SK-N-DZ (cell line): ENCODE data around the gene BAZ2A.

Experiments
- DNase-seq: peaks from one replicate; pipeline ENCODE4 v3.0.0-alpha.2; 2015; ENCODE audit warnings: low spot score

BAZ2A gene

DNA sequence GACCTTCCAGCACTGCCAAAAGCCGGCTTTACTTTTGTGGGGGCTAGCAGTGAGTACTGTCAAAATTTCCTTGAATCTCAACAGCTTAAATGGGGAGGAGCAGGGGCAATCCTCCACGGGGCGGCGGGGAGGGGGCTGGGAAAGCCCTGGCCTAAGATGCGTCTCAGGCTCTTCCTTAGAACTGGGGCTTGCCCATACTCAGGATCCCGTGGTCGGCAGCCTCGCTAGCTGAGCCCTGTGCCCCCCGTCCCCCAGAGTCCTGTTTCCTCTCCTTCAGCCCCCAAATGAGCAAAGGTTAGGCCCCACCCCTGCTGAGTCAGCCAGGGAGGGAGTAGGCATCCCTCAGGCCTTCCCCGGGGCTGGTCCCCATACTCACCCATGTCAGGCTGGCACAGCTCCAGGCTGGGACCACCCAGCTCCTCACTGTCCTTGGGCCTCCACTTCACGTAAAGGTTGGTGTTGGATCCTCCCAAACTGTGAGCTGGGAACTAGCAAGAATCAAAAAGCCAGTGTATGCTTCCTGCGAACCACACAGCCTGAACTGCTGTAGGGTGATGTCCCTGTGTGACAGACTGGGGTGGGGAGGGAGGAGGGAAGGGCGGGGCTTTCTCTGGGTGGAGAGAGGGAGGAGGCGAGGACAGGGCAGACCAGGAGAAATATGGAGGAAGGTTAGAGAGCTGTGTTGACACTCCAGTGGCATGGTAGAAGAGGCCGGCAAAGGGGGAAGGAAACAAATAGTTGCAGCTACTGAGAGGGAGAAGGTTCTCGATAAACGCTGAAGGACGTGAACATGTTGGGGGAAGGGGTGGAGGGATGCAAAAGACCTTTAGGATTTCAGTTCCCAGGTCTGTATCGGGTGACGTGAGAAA lies 5.9 kb upstream of the BAZ2A start:
- DNase-seq = peak; percentile 83

DNA sequence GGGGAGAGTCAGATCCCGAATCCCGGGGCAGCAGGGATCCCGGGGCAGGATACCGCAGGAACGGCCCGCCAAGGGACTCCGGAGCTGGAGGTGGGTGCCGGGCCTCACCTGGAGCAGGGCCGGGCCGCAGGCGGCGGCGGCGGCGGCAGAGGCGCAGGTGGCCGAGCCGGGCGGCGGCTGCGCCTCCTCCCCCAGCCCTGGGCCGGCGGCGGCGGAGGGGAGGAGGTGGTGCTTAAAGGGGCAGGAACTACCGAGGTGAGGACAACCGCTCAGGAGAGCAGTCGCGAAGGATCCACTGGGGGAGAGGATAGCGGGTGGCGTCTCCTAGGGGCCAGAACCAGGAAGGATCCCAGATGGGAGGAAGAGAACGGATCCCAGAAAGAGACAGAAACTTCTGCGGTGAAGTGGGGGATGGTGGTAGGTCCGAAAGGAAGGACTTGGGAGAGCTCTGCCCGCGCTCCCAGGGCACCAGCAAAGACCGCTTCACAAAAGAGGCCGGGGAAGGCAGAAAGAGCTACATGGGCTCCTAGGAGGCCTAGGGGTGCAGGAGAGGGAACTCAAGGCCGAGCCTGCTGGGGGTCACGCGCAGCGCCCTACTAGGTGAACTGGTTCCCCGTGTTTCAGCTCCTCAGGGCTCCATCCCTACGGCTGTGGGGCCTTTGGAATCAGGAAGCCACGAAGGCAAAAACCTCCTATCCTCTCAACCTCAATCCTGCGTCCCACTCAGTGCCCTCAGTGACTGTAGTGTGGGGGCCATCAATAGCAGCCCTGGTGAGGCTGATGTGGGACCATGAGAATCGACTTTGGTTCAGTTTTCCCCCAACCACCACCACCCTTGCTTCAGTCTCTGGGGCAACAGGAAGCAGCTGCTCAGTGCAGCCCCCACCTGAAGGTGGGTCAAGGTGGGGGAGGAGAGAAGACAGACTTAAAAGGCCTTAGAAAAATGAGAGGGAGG lies 5.0 kb upstream of the BAZ2A start:
- DNase-seq = peak; percentile 87

DNA sequence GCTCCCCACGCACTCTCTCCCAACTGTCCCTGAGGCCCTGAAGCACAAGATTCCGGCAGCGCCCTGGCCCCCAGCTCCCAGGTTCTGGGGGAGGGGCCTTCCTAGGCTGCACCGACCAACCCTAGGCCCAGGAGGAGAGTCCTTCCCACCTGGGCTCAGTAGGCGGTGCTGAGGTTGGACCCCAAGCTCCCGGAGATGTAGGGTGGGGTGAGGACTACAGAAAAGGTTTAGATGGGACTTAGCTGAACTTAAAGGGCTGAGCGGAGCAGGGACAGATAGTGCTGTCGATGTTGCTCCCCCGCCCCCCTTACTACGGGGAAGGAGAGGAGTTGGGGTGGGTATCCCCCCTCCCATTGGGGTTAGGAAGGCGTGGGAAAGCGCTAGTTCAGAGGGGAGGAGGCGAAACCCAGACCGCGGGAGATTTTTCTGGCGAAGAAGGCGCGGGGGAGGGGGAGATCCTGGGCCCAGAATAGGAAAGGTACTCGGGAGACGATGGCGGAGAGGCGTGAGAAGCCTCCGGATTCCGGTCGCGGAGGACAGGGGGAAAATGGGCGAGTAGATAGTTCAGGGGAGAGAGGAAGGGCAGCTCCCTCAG lies 4.2 kb upstream of the BAZ2A start:
- peak; percentile 57 for DNase-seq

DNA sequence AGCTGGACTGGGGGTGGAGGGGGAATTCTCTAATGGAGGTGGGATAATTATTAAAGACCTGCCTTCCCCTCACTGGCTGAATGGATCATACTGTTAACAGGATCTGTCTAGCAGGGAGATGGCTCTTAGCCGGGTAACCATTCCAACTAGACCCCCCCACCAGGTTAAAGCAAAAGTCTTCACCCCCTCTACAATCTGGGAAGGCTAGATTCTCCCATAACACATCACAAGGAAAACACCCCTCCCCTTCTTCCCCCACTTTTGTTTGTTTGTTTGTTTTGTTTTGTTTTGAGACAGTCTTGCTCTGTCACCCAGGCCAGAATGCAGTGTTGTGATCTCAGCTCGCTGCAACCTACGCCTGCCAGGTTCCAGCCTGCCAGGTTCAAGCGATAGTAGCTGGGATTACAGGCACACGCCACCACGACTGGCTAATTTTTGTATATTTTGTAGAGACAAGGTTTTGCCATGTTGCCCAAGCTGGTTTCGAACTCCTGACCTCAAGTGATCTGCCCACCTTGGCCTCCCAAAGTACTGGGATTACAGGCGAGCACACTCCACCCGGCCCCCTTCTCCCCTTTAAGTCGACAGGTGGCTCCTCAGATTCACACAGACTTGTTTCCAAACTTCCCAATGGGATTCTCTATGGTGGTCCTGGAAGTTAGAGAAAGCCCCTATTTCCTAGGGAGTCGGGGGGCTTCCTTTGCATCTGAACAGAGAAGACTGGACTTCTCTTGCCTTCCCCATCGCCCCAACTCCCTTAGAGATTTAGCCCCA lies 3.5 kb upstream of the BAZ2A start:
- no peak for DNase-seq

DNA sequence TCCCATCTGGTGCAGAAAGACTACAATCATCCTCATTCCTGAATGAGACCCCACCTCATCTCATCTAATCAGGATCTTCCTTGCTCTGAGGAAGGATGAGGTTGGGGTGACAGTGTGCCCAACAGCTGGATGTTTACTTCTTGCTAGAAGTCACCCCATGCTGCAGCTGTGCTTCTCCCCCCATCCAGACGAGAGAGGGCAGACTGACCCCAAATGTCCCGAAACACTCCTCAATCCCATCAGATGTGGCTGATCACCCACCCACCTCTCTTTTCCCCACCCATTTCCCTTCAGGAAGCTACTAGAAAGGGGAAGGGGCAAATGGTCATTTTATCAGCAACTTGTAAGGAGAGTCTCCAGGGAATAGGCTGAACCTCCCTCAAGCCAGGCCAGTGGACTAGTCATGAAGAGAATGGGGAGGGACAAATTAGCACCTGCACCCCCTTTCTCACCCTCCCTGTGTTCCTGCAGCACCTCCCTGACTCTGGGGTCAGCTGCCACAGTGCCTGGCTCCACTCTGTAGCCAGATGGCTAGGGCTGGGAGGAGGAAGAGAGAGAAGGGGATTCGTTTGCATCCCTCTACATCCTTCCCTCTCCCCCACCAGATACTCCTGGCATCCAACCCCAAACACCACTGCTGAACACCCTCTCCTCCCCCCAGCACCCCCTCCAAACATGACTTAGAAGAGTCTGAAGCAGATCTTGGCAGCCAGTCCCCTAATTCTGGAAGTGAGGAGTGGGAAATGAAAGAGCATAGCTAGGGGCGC lies 2.8 kb upstream of the BAZ2A start:
- DNase-seq = no peak

DNA sequence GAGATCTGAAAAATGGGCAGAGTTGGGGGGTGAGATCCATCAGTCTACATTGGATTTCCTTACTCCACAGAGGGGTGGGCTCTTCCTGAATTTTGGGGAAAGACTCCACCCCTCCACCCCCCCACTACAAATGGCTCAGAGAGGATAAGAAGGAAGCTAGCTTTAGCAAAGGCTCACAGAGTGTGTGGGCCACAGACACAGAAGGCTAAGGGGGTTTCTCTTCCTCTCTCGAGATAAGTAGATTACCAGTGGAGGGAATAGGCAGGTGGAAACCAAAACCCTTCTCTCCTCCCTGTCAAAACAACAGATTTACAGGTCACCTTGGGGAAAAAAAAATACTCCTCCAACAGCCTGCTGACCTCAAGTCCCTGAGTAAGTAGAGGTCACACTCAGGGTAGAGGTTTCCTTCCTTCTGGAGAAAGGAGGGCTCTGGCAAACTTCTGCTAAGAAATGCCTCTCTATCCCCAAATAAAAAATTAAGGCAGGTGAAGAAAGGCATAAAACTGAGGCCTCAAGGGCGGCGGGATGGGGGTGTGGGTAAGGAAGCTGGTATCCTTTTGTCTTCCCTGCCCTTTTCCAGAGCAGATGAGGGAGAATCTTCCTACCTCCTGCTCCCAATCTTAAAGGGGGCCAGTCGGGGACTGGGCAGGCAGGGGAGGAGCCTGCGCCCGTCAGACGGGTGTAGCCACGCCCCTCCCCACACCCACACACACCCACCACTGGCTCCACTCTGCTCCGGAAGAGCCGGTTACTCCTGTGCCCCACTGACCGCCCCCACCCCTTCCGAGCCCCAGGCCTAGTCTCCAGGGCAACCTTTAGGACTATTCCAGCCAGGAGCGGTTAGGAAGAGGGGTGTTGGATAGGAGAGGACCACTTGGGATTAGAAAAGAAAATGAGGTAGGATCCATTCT lies 1.9 kb upstream of the BAZ2A start:
- DNase-seq = peak; percentile 60

DNA sequence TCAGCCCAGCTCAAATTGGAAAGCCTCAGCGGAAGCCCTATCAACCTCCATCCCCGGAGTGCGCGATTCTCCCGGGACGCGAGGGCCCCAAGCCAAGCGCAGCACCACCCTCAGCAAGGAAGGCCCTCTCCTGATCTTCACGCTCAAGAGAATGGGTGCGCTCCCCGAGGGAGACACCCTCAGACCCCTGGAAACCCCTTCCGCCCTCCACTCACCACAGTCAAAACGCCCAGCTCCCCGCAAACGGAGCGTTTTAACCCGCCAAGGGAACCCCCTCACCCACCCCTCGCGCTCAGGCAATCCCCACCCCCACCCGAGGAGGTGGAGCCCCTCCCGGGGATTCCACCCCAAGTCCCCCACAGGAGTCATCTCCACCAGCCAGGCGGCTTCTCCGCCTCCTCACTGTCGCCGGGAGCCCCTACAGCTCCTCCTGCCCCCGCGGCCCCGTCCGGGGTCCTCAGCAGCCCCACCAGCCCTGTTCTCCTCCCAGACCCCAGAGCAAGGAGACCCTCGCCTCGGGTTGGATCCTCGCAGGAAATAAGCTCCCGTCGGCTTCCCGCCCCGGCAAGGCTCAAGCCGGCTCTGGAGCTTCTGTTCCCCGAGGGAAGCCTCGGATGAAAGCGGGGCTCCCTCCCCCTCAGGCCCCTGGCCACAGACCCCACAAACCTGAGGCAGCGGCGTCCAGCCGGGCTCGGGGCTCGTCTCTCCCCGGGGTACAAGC lies 507 bp downstream of the BAZ2A start:
- no peak for DNase-seq

DNA sequence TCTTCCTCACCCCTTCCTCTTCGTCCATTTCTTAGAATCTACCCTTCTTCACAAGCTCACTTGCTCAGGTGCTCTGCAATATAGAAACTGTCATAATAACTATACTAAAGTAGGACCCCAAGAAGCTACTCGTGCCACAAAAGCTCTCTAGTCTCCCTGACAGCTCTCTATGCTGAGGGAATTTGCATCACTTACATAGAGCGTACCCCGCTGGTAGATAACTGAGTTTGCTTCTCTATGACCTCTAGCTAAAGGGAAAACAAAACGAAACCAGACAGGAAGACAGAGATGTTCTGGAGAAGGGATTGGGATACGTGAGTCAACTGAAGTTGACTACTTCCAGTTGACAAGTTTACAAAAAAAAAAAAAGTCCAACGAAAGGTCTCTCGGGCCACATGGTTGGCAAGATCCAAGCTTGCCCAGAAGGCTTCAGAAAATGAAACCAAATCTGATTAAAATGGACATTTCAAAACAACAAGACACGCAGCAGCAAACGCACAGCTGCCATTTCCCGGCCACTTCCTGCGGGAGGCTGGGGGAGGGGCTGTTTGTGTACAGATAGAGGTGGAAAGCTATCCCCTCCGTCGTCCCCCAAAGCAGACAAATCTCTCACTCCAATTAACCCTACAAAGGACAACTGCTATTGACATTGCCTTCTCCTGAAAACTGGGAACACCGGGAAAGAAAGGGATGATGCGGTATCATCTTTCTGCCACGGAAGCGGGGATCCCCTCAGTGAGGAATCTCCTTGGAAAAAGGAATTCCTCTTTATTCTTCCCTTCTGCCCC lies 1.3 kb downstream of the BAZ2A start:
- peak; percentile 53 for DNase-seq

DNA sequence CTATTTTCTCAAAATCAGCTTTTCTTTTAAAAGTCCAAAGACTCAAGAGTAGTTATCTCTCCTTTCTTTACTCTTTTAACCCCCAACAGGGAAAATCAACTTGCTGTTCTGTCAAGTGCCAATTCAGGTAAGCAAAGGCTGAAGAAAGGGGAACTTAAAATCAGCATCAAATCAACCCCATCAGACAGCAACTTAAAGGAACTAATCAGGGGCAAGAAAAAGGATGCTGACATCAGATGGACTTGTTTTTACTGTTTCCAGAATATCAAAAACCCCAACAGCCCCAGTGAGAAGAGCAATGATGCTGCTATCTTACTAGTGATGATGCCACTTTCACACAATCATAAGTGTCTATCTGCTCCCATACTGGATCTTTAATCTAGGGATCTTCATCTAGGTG lies 3.4 kb downstream of the BAZ2A start:
- no peak for DNase-seq

DNA sequence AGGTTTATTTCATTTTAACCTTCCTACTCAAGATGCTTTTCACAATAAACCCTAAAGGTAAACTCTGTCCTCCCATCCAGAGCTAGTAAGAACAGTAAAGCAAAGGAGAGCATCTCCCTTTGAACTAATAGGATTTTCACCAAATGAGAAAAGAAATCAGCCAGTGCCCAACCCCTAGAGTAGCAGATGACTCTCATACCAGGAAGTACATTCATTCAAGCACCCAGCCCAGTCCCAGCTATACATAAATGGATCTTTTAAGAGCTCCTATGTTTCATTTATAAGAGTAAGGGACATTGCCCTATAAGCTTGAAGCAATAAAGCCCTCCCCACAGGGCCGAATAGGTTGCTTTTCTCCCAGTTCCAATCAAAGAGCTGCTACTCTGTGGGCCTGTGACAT lies 7.6 kb downstream of the BAZ2A start:
- no peak for DNase-seq

DNA sequence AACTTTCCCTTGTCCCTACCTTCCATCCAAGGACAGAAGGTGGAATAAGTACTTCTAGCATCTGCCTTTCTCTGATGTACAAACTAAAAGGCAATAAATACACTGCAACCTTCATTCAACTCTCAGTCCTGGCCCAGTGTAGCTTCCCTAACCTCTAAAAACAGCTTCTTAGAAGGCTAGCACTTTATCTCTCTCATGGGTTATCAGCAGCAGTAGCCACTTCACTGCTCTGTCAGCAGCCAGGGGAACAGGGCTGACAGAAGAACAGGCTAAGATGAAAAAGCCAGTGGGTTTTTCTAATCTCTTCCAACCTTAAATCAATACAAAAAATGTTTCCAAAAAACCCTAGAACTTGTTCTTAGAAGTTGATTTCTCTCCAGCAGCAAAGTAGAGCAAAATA lies 13.2 kb downstream of the BAZ2A start:
- no peak for DNase-seq

DNA sequence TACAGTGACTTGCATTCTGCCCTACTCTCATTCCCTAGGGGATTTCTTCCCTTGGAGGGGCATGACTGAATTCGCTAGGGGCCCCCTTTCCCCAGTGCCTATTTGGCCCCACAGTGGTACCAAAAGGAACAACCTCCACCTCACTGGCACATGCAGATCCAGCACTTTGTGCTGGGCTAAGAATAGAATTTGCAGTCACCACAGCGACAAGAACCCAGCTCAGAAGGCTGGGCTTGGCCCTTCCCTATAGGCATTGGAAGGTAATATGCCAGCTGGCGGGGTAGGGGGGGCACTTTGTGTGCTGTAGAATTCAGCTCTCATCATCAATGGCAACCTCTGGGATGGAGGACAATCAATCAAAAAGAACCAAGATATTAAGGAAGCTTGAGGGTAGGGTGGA lies 13.9 kb downstream of the BAZ2A start:
- no peak for DNase-seq

DNA sequence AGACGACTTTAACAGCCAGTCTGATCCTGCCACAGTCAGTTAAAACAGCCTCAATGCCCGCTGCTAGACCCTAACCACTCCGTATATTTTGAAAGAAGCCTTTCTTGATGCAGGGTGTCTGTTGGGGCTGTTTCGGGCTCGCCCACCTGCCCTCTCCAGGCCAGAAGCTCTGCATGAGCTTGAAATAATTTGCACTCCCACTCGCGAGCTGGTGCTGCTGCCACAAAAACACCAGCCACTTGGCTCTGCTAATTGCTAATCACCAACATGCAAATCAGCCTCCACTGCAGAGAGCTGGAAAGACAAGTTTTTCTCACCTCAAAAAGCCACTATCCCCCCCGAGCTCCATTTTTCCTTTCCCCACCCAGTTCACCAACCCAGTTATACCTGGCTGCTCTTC lies 15.5 kb downstream of the BAZ2A start:
- no peak for DNase-seq

DNA sequence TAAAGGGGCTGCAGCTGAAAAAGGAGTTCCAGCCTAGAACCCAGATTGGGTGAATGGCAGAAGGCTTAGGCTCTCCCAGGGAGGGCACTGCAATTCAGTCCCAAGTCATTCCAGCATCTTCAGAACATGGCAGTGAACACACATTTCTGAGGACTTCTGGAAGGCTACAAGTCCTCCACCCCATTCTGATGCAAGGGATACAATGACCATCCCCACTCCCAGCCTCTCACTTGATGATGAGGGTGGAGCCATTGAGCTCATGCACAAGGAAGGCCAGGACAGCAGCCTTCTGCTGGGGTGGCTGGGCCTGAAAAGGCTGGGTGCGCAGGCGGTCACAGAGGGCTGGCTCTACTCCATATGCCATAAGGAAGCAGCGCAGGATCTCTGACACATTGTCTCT lies 25.8 kb downstream of the BAZ2A start:
- DNase-seq = no peak

DNA sequence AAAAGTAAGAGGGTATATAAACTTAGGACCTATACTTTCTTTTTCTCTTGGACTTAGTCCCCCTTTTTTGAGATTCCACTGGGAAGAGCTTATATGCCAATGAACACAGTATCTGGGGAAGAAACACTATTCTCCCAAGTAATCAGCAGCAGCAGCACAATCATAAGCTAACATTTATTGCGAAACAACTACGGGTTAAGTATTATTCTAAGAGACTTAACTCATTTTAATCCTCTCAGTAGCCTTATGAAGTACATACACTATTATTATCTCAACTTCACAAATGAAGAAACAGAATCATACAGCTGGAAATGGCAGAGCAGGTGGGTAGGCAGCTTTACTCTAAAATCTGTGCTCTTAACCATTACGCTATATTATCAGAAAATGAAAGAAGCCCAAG lies 27.9 kb downstream of the BAZ2A start:
- no peak for DNase-seq

DNA sequence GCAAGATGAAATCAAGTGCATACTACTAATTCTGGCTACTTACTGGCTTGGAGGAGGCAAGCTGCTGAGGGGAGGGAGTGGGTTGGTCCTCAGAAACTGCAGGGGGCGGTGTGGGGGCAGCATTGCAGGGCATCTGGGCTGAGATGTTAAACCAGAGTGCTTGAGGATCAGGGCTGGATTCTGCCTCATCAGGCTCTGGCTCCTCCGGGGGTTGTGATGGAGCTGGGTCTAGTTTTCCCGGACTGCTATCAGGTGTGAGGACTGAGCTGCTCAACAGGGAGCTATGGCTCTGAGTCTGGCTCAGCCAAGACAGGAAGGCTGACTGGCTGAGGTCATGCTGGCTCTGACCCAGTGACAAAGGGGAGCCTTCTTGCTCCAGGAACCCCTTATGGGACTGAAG lies 28.6 kb downstream of the BAZ2A start:
- no peak for DNase-seq

DNA sequence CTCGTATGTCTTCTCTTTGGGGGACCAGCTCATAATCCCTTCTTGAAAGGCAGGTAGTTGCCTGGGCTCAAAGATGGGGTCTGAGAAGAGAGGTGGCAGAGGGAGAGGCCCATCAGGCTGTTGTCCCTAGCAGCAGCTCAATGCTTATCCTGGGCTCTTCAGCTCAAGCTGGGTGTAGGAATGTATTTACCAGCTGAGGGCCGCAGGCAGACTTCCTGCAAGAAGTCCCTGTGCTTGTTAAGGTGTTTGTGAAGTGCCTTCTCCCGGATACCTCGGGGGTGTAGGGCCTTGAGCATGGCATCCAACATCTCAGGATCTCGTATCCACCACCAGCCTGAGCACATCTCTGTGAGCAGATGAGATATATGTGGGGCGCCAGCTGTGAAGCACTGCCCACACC lies 29.4 kb downstream of the BAZ2A start:
- DNase-seq = no peak

DNA sequence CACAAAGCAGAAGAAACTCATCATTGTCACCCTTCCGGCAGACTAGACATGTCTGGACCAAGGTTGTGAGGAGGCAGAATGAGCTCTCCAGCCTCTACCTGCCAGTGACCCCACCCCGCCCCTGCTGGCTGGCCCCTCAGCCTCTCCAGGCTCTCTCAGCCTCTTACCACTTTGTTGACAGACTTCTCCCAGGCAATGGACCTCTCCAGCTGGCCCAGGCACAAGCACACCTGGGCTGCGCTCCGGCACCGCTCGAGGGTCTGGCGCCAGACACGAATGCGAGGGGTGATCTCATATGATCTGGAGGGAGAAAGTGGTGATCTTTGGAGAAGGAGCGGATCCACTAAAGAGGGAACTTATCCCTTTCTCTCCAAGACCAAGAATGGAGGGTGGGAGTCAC lies 30.3 kb downstream of the BAZ2A start:
- DNase-seq = no peak
